ENCODE measurements around the gene NECTIN1.
"Not testable (repeated sequence)": the region's sequence is repeated elsewhere in the genome, so short reads cannot be mapped to it uniquely, and the experiment has no call there.

Gene NECTIN1

DNA sequence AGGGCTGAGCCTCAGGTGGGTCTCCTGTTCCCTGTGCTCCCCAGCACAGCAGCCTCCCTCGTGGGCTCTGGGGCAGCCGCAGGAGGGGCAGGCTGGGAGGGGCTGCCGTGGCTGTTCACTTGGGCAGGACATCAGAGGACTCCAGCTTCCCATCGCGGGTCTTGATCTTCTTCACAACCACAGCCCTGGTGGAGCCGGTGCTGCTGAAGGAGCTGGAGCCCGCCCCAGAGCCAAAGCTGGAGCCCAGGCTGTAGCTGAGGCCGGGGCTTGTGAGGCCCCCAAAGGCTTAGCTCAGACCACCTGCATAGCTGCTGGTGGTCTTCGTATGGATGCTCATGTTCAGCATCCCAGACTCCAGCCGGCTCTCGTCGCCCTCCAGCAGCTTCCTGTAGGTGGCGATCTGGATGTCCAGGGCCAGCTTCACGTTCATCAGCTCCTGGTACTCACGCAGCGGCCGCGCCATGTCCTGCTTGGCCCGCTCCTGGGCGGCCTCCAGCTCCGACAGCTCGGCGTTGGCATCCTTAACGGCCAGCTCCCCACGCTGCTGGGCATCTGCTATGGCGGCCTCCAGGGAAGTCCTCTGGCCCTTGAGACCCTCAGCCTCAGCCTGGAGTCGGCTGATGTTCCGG, 126.1 kb downstream of the NECTIN1 start:
- DNase-seq (ENCODE audit: low read depth) = no peak
- TF ChIP-seq, protein P1, sequence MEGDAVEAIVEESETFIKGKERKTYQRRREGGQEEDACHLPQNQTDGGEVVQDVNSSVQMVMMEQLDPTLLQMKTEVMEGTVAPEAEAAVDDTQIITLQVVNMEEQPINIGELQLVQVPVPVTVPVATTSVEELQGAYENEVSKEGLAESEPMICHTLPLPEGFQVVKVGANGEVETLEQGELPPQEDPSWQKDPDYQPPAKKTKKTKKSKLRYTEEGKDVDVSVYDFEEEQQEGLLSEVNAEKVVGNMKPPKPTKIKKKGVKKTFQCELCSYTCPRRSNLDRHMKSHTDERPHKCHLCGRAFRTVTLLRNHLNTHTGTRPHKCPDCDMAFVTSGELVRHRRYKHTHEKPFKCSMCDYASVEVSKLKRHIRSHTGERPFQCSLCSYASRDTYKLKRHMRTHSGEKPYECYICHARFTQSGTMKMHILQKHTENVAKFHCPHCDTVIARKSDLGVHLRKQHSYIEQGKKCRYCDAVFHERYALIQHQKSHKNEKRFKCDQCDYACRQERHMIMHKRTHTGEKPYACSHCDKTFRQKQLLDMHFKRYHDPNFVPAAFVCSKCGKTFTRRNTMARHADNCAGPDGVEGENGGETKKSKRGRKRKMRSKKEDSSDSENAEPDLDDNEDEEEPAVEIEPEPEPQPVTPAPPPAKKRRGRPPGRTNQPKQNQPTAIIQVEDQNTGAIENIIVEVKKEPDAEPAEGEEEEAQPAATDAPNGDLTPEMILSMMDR (IDR thresholded peaks at IDR 0.05; ENCODE audit: control insufficient read depth, insufficient read depth, low read depth, low read length, missing control alignments) = no peak
- no peak overlapping the region for H3K4me3 ChIP-seq (ENCODE audit: control insufficient read depth, low read depth, low read length)

GRCh38 chr11:119599864-119600541, 129.0 kb downstream of the NECTIN1 start:
- TF ChIP-seq, protein P1 (IDR thresholded peaks at IDR 0.05; ENCODE audit: control insufficient read depth, insufficient read depth, low read depth, low read length, missing control alignments) = no peak
- DNase-seq (ENCODE audit: low read depth) = no peak
- no peak overlapping the region for H3K4me3 ChIP-seq (ENCODE audit: control insufficient read depth, low read depth, low read length)

DNA sequence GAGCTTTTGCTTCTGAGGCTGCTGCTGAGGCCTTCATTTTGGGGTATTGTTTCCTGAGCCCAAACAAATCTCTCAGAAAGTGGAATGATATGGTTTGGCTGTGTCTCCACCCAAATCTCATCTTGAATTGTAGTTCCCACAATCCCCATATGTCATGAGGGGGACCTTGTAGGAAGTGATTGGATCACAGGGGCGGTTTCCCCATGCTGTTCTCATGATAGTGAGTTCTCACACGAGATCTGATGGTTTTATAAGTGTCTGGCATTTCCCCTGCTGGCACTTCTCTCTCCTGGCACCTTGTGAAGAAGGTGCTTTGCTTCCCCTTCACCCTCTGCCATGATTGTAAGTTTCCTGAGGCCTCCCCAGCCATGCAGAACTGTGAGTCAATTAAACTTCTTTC, 133.1 kb downstream of the NECTIN1 start:
- DNase-seq (ENCODE audit: low read depth); H3K4me3 ChIP-seq (ENCODE audit: control insufficient read depth, low read depth, low read length): not testable (repeated sequence)

DNA sequence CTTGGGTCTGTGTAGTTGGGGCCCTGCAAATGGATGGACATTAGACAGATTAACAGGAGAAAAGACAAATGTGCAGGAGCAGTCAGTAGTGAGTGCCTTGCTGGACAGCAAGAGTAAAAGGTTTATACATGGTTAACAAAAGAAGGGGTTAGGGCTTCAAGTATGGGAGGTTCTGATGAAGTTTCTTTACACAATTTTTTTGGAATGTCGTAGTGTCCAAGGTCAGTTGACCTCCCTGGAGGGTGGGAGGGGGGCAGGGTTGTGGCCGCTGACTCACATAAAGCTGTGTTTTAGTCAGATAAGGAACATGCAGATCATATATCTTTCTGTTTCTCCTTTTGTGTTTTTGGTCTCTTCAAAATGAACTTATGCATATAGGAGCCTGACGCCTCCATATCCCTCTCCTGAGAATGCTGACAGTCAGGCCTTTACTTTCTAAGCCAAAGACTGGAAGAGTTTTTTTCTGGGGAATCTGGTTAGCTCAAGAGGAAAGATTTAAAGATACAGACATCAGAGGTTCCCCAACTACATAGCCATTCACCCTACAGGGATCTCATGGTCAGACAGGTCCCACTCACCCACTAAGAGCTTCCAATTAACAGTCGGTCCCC, 134.3 kb downstream of the NECTIN1 start:
- TF ChIP-seq, protein P1 (IDR thresholded peaks at IDR 0.05; ENCODE audit: control insufficient read depth, insufficient read depth, low read depth, low read length, missing control alignments) = no peak
- no peak overlapping the region for H3K4me3 ChIP-seq (ENCODE audit: control insufficient read depth, low read depth, low read length)
- no peak for DNase-seq (ENCODE audit: low read depth)

DNA sequence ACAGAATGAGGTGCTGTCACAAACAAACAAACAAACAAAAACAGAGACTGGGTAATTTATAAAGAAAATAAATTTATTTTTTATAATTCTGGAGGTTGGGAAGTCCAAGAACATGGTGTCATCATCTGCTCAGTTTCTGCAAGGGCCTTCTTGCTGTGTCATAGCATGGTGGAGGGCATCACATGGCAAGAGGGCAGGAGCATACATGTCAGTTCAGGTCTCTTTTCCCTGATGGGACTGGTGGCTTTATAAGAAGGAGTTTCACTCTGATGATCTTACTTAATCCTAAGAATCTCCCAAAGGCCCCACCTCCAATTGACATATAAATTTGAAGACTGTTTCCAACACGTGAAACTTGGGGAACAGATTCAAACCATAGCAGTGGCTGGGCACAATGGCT, 135.7 kb downstream of the NECTIN1 start:
- TF ChIP-seq, protein P1 (IDR thresholded peaks at IDR 0.05; ENCODE audit: control insufficient read depth, insufficient read depth, low read depth, low read length, missing control alignments) = no peak
- H3K4me3 ChIP-seq (ENCODE audit: control insufficient read depth, low read depth, low read length) = no peak overlapping the region
- no peak for DNase-seq (ENCODE audit: low read depth)

- TF ChIP-seq, protein P1 (IDR thresholded peaks at IDR 0.05; ENCODE audit: control insufficient read depth, insufficient read depth, low read depth, low read length, missing control alignments) = no peak
- H3K4me3 ChIP-seq (ENCODE audit: control insufficient read depth, low read depth, low read length) = no peak overlapping the region
- DNase-seq (ENCODE audit: low read depth) = no peak
Observed at GRCh38 chr11:119592642-119593041, 136.4 kb downstream of the NECTIN1 start.

- no peak overlapping the region for H3K4me3 ChIP-seq (ENCODE audit: control insufficient read depth, low read depth, low read length)
- no peak for DNase-seq (ENCODE audit: low read depth)
- TF ChIP-seq, protein P1 (IDR thresholded peaks at IDR 0.05; ENCODE audit: control insufficient read depth, insufficient read depth, low read depth, low read length, missing control alignments) = no peak
Observed at GRCh38 chr11:119591836-119592310, 137.1 kb downstream of the NECTIN1 start.

All from AG09309 (cell line).